CD4-positive, alpha-beta T cell treated with Interferon gamma for 1 hour (primary cell): ENCODE measurements around the gene PRKCI.

ENCODE experiments used
- DNase-seq: peaks from one replicate; pipeline ENCODE4 v3.0.0-alpha.2; 2020

Gene PRKCI

GRCh38 chr3:170346481-170347392 is 124.5 kb downstream of the PRKCI start:
- DNase-seq, result no peak

GRCh38 chr3:170350515-170351413 is 128.5 kb downstream of the PRKCI start:
- no peak for DNase-seq

GRCh38 chr3:170352936-170353335 is 130.7 kb downstream of the PRKCI start:
- no peak for DNase-seq

- DNase-seq, result no peak
Observed at GRCh38 chr3:170353485-170353884, 131.3 kb downstream of the PRKCI start.

- DNase-seq, result no peak
Observed at GRCh38 chr3:170354760-170355159, 132.5 kb downstream of the PRKCI start.
